Left lung (tissue), 10 donors: ENCODE measurements around the gene FLCN. TPM values are rescaled to one million over a fixed set of nuclear protein-coding genes. Genes with fewer than 3 reads are reported as not detected.

Source experiments
- ATAC-seq: fragments of 200-7000 bp; cut with Tn5 transposase; one replicate; pipeline ENCODE4 v1.9.1; 2020; ENCODE audit warnings: moderate library complexity
- DNase-seq, 4 donors: peaks; one replicate each; pipeline ENCODE4 v3.0.0-alpha.2; 2013 to 2020
- H3K27ac ChIP-seq, 2 donors: fragments of 200-600 bp; sonication (generic) in 1 of 2; one replicate each; pipeline versions ENCODE4 v1.5.0 to v1.8.0; 2020 to 2021
- H3K27me3 ChIP-seq, 2 donors: fragments of 200-600 bp; sonication (generic) in 1 of 2; one replicate each; pipeline versions ENCODE4 v1.5.0 to v1.8.0; 2020 to 2021
- H3K36me3 ChIP-seq, 2 donors: fragments of 200-600 bp; sonication (generic) in 1 of 2; one replicate each; pipeline versions ENCODE4 v1.5.0 to v1.8.0; 2020 to 2021
- H3K4me1 ChIP-seq, 2 donors: fragments of 200-600 bp; one replicate each; pipeline ENCODE4 v1.8.0; 2021
- H3K4me3 ChIP-seq, 2 donors: fragments of 200-600 bp; sonication (generic) in 1 of 2; one replicate each; pipeline versions ENCODE4 v1.5.0 to v1.8.0; 2020 to 2021; ENCODE audit warnings: mild to moderate bottlenecking in 1 of 2
- H3K9me3 ChIP-seq, 2 donors: fragments of 200-600 bp; sonication (generic) in 1 of 2; one replicate each; pipeline versions ENCODE4 v1.5.0 to v1.8.0; 2020 to 2021
- CTCF ChIP-seq, 2 donors: fragments of 200-600 bp; sonication (generic) in 1 of 2; IDR thresholded peaks; one replicate each; pipeline versions ENCODE4 v1.5.0 to v1.8.0; 2021; ENCODE audit warnings: antibody characterized with exemption in 2 of 2
- intact Hi-C, 2 donors: fragments of 100-400 bp; cut with DNase I; formaldehyde crosslinking; loops; one replicate each; pipeline versions ENCODE4 v1.11.2 to v1.14.2; 2022
- polyA plus RNA-seq, 6 donors: library from polyadenylated mRNA; unstranded; fragments of 120-200 nt; gene quantifications; one replicate each; pipeline ENCODE4 v1.2.1, GENCODE V29; 2013; ENCODE audit not compliant: insufficient read length in 6 of 6
- total RNA-seq, 2 donors: library from RNA; stranded (reverse); fragmentation: NEBNext Ultra II Directional; extraction: Animal tissue kit (Norgen Biotek cat#: 25700); gene quantifications; one replicate each; pipeline ENCODE4 v1.2.1, GENCODE V29; 2021
- donor health status: DM: no; HTN: yes; CAD: no.
- donor health status: DM: no; HTN: no; CAD: no.

Gene FLCN
- total and polyA plus RNA-seq, 8 donors = 39.6 to 80.1 (median 50.8) TPM

GRCh38 chr17:17177176-17177575 is 59.8 kb downstream of the FLCN start:
- ATAC-seq (no peak), DNase-seq (no peak)
- H3K27ac ChIP-seq = no peak overlapping the region
- intact Hi-C loops = no loop called here
- peaks cover 0 to 20% of the 10 kb centered on the region in 2 donors for H3K4me1 ChIP-seq
- H3K9me3 ChIP-seq = no peaks in the 10 kb centered on the region
- H3K27me3 ChIP-seq = no peaks in the 10 kb centered on the region
- TF ChIP-seq CTCF (IDR thresholded peaks at IDR 0.05) = no peak
- no peak overlapping the region for H3K4me3 ChIP-seq
- peaks cover 0 to 100% of the 10 kb centered on the region in 2 donors for H3K36me3 ChIP-seq

DNA sequence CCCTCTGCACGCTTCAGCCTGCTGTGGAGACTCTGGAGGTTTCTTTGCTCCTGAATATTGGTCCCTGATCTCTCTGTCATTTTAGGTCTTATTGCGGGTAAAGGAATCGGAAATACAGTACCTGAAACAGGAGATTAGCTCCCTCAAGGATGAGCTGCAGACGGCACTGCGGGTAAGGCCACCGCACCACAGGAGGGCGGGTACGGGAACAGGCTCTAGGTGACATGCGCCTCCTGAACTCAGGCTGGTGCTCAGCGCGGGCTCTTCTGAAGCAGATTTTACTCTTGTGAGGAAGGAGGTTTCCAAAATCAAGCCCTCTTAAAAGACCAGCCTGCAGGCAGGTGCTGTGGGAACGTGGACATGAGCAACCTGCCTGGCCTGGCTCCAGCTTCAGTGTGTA is 60.6 kb downstream of the FLCN start:
- DNase-seq = peak in 1 of 4 donors; percentile 43
- H3K27me3 ChIP-seq = no peaks in the 10 kb centered on the region
- no peak for ATAC-seq
- no peak for TF ChIP-seq CTCF (IDR thresholded peaks at IDR 0.05)
- peak overlapping the region in 1 of 2 donors; percentile 50 for H3K27ac ChIP-seq
- intact Hi-C loops = no loop called here
- no peak overlapping the region for H3K4me3 ChIP-seq
- no peaks in the 10 kb centered on the region for H3K9me3 ChIP-seq
- H3K4me1 ChIP-seq = peaks cover 0 to 25% of the 10 kb centered on the region in 2 donors
- H3K36me3 ChIP-seq = peaks cover 0 to 100% of the 10 kb centered on the region in 2 donors

GRCh38 chr17:17175917-17176316 is 61.1 kb downstream of the FLCN start:
- peaks cover 0 to 98% of the 10 kb centered on the region in 2 donors for H3K36me3 ChIP-seq
- peak in 1 of 4 donors; percentile 31 for DNase-seq
- intact Hi-C loops = no loop called here
- peak overlapping the region in 1 of 2 donors; percentile 50 for H3K27ac ChIP-seq
- TF ChIP-seq CTCF (IDR thresholded peaks at IDR 0.05) = no peak
- H3K9me3 ChIP-seq = no peaks in the 10 kb centered on the region
- no peaks in the 10 kb centered on the region for H3K27me3 ChIP-seq
- H3K4me3 ChIP-seq = no peak overlapping the region
- H3K4me1 ChIP-seq = peaks cover 2 to 28% of the 10 kb centered on the region in 2 donors
- no peak for ATAC-seq

DNA sequence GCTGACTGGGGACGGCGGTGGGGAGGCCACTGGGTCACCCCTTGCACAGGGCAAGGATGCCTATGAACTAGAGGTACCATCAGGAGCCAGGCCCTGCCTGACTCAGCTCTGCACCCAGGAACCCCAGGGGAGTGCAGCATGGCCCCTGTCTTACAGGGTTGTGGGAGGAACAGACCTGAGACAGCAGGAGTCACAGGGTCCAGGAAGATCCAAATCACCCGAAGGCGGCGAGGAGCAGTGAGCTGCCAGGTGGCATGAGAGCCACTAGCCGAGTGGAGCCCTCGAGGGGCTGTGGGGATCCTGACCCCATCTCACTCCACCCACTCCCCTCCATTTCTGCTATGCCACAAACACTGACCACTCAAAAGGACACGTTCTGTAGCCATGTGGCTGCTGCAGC is 61.6 kb downstream of the FLCN start:
- ATAC-seq (no peak), DNase-seq (peak in 1 of 4 donors; percentile 39)
- peaks cover 0 to 95% of the 10 kb centered on the region in 2 donors for H3K36me3 ChIP-seq
- TF ChIP-seq CTCF (IDR thresholded peaks at IDR 0.05) = no peak
- peaks cover 7 to 33% of the 10 kb centered on the region in 2 donors for H3K4me1 ChIP-seq
- no peaks in the 10 kb centered on the region for H3K9me3 ChIP-seq
- peak overlapping the region in 1 of 2 donors; percentile 50 for H3K27ac ChIP-seq
- H3K4me3 ChIP-seq = no peak overlapping the region
- intact Hi-C loops = no loop called here
- H3K27me3 ChIP-seq = no peaks in the 10 kb centered on the region

GRCh38 chr17:17173921-17174320 is 63.0 kb downstream of the FLCN start:
- Histone ChIP-seq H3K27me3 (no peaks in the 10 kb centered on the region), H3K4me1 (peaks cover 7 to 37% of the 10 kb centered on the region in 2 donors), H3K36me3 (peaks cover 0 to 89% of the 10 kb centered on the region in 2 donors), H3K9me3 (no peaks in the 10 kb centered on the region), H3K4me3 (no peak overlapping the region), H3K27ac (no peak overlapping the region)
- intact Hi-C loops = no loop called here
- DNase-seq (peak in 1 of 4 donors; percentile 57), ATAC-seq (no peak)
- no peak for TF ChIP-seq CTCF (IDR thresholded peaks at IDR 0.05)
